GM19324 (cell line): Measurements from ENCODE around the gene HIGD1B.
"Not testable (repeated sequence)": the region's sequence is repeated elsewhere in the genome, so short reads cannot be mapped to it uniquely, and the experiment has no call there.

Experiments used
- ATAC-seq: cut with Tn5 transposase; IDR thresholded peaks from one replicate; pipeline ENCODE4 v1.9.1; 2021; ENCODE audit warnings: mild to moderate bottlenecking, moderate library complexity; ENCODE audit not compliant: unreplicated experiment, low FRiP score

The HIGD1B gene

GRCh38 chr17:44847586-44847985 is at the start of gene HIGD1B:
TSS of gene HIGD1B (plus strand) at chr17:44847883. CDS start at chr17:44848153, 270 bp downstream.
- no peak for ATAC-seq

DNA sequence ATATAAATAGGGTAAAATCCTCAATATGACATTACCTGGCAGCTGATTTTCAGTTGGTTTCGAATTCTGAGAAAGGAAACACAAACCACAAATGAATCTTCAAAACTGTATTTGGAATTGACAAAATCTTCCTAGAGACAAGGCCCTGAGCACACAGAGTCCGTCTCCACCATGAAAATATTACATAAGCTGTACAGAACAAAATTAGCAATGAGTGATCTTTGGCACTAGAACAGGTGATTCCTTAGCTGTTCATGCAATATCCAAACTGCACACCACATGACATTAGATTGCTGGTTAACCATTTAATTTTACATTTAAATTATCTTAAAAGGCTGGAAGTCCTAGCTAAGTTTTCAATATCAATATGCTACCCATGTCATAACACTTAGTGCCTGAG is 49.3 kb upstream of the HIGD1B start:
- ATAC-seq: no peak

DNA sequence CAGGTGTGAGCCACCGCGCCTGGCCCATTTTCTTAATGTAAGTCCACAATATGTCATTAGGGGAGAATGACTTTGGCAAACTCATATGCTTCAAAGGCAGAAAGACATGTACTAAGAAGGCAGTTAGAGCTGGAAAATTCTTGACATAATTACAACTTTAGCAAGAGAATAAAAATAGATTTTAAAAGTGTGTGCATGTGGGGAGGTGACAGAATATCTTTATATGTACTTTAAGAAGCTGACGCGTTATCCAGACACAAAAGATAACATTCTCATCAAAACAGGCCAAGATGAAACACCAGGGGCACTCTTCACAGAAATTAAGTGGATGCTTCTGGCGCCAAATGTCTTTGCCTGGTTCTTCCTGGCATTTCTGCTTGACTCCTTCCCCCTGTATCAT is 45.8 kb upstream of the HIGD1B start:
- ATAC-seq: no peak

DNA sequence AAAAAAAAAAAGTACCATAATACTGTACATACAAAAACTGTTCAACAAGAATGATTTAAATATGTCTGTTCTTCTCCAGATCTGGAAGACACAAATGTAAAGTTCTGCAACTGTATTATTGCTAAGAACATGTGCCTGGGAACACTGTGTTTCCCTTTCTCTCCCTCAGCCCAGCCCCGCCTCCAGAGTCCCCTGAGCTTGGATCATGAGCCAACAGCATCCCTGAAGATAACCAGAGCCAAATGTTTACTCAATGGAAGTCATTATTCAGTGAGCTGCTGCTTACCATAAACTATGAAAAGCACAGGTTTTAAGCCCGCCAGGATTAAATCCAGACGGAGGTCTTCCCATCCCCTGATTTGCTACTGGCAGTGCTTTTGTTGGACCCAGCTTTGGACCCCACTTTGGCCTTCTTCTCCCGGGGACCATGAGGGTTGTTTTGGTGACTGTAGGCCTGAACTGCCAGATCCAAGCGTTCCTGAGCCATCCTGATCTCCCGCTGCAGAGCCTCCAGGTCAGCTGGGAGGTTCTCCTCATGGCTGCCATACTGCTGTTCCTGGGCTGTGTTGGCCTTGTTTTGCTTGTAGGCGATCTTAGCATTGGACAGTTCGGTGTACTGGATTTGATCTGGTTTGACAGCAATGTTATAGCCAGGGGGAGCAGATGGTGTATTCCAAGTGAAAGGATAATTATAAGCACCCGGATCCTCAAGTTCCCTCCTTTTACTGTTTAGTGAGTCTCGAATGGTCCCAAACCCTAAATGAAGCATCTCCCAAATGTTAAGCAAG is 43.2 kb upstream of the HIGD1B start:
- no peak for ATAC-seq

DNA sequence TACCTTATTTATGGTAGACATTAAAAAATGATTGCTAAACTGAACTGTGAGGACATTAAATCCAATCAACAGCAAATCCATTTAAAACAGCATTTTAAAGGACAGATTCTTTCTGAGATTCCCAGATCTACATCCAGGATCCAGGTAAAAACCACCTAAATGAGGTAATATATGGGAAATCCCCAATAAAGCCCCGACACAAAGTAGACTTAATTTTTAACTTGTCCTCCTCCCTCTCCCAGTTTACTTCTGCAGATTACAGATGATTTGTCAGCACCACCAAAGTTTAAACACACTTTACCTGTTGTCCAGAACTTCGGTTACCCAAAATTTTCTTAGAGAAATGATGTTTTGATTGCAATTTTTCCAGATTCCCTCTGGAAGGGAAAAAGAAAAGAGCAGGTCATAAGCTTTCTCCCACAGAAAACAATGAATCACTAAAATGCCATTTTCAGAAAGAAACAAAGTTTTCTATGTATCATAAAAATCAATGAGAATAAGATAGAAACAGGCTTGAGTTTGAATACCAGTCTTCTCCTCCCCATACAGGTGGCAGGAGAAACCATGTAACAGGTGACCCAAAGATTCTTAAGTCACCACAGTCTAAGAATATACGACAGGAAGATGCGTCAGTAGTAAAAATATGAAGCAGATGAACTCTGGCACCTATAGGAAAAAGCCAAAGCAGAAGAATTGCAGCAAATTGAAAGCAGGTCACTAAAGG is 40.4 kb upstream of the HIGD1B start:
- no peak for ATAC-seq

- ATAC-seq: no peak
These were observed 39.9 kb upstream of the HIGD1B start for GRCh38 chr17:44807817-44808155.

DNA sequence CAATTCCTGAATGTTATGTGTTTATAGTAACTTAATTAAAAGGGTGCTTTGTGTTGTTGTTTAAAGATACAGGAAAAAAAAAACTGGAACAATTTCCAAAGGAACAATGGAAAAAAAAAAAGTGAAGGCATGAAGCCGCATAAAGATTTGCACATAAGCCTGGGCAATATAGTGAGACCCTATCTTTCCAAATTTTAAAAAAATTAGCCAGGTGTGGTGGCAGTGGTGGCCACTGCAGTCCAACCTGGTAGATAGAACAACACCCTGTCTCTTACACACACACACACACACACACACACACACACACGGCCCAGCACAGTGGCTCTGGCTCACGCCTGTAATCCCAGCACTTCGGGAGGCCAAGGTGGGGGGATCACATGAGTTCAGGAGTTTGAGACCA is 39.5 kb upstream of the HIGD1B start:
- ATAC-seq: no peak

DNA sequence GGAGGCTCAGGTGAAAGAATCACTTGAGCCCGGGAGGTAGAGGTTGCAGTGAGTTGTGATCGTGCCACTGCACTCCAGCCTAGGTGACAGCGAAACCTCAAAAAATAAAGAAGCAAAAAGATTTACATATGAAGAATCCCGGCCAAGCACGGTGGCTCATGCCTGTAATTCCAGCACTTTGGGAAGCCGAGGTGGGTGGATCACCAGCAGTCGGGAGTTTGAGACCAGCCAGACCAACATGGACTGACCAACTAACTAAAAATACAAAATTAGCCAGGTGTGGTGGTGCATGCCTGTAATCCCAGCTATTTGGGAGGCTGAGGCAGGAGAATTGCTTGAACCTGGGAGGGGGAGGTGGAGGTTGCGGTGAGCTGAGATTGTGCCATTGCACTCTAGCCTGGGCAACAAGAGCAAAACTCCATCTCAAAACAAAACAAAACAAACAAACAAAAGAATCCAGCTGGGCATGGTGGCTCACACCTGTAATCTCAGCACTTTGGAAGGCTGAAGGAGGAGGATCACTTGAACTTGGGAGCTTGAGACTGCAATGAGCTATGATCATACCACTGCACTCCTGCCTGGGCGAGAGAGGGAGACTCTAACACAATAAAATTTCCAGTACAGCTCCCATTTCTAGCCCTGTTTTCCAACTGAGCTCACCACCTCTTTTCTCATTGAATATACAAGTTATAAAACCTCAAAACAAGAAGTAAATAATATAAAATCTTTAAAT is 38.9 kb upstream of the HIGD1B start:
- not testable (repeated sequence) for ATAC-seq

GRCh38 chr17:44812263-44812662 is 35.4 kb upstream of the HIGD1B start:
- no peak for ATAC-seq

GRCh38 chr17:44818508-44818907 is 29.2 kb upstream of the HIGD1B start:
- ATAC-seq: not testable (repeated sequence)

- no peak for ATAC-seq
These were observed 27.0 kb upstream of the HIGD1B start for GRCh38 chr17:44820631-44821212.

DNA sequence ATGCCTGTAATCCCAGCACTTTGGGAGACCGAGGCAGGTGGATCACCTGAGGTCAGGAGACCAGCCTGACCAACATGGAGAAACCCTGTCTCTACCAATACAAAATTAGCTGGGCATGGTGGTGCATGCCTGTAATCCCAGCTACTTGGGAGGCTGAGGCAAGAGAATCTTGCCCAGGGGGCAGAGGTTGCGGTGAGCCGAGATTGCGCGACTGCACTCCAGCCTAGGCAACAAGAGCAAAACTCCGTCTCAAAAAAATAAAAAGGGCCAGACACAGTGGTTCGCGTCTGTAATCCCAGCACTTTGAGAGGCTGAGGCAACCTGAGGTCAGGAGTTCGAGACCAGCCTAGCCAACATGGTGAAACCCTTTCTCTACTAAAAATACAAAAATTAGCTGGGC is 22.4 kb upstream of the HIGD1B start:
- not testable (repeated sequence) for ATAC-seq

GRCh38 chr17:44826123-44826790 is 21.4 kb upstream of the HIGD1B start:
- no peak for ATAC-seq

GRCh38 chr17:44827863-44828262 is 19.8 kb upstream of the HIGD1B start:
- no peak for ATAC-seq

GRCh38 chr17:44828919-44829522 is 18.7 kb upstream of the HIGD1B start:
- no peak for ATAC-seq

DNA sequence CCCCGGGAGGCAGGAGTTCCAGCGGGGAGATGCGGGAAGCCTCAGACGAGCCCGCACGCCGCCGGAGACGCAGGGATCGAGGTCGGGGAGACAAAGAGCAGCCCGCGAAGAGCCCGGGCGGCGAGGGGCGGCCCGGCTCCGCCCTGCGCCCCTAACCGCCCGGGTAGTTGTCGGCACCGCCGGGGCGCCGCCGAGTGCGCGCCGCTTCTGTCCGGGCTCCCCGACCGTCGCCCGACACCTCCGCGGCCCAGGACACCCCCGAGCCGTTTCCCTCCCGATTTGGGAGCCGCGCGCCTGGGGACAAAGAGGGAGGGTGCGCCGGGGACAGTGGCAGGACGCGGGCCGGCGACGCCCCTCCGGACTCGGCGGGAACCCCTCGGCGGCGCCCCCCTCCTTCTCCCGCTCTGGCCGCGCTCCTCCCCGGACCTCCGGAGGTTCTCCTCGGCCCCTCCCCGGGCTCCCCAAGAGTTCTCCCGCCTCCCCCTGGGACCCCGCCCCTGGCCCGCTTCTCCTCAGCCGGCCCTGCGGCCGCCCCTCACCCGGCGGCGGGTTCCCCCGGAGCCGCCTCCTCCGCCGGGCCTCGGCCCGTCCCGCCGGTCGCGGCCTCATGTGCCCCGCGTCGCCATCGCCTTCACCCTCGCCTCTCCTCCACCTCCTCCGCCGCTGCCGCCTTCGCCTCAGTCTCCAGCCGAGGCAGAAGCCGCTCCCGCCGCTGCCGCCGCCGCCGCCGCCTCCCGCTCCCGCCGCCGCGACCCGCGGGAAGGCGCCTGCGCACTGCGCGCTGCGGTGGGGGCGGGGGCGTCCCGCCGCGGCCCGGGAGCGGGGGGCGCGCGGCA is 17.9 kb upstream of the HIGD1B start, which contains the start of gene GJC1:
Gene GJC1, minus strand, starts transcription at position 765 of the 836 bp plus-strand sequence. CDS start 24,470 bp downstream, outside the sequence.
- ATAC-seq: no peak

- no peak for ATAC-seq
These were observed 17.1 kb upstream of the HIGD1B start for GRCh38 chr17:44830359-44831288.

- no peak for ATAC-seq
These were observed 16.3 kb upstream of the HIGD1B start for GRCh38 chr17:44831371-44831770.
